Measurements from ENCODE around the gene ITGAL.
"Not testable (repeated sequence)": the region's sequence is repeated elsewhere in the genome, so short reads cannot be mapped to it uniquely, and the experiment has no call there.

The ITGAL gene

GRCh38 chr16:30457743-30458560, 14.6 kb upstream of the ITGAL start:
- no peak for DNase-seq

GRCh38 chr16:30458561-30459394, 13.8 kb upstream of the ITGAL start:
- peak; percentile 81 for DNase-seq

DNA sequence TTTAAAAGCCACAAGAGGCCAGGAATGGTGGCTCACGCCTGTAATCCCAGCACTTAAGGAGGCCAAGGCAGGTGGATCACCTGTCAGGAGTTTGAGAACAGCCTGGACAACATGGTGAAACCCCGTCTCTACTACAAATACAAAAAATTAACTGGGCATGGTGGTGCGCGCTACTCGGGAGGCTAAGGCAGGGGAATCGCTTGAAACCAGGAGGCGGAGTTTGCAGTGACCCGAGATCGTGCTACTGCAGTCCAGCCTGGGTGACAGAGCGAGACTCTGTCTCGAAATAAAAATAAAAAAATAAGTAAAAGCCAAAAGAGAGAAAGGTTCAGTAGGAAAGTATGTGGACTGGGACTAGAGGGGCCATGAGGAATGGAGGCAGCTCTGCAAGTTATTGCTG, 13.1 kb upstream of the ITGAL start:
- DNase-seq: no peak

DNA sequence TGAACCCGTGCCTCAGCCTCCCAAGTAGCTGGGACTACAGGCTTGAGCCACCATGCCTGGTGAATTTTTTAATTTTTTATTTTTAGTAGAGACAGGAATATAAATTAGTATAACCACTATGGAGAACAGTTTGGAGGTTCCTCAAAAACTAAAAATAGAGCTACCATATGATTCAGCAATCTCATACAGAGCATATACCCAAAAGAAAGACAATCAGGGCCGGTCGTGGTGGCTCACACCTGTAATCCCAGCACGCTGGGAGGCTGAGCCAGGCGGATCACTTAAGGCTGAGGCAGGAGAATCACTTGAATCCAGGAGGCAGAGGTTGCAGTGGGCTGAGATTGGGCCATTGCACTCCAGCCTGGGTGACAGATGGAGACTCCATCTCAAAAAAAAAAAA, 11.1 kb upstream of the ITGAL start:
- not testable (repeated sequence) for DNase-seq

- DNase-seq: no peak
These were observed 8.5 kb upstream of the ITGAL start for GRCh38 chr16:30464078-30464477.

DNA sequence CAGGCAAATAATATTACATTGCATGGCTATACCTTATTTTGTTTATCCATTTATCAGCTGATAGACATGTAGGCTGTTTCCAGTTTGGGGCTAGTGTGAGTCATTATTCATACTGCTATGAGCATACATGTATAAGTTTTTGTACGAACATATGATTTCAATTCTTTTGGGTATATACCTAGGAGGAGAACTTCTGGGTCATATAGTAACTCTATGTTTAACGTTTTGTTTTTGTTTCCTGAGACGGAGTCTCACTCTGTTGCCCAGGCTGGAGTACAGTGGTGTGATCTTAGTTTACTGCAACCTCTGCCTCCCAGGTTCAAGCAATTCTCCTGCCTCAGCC, 2.4 kb upstream of the ITGAL start:
- no peak for DNase-seq

GRCh38 chr16:30470632-30470995, 1.9 kb upstream of the ITGAL start:
- DNase-seq: no peak

GRCh38 chr16:30473231-30474073, 910 bp downstream of the ITGAL start:
- peak; percentile 54 for DNase-seq

GRCh38 chr16:30474074-30474452, 1.5 kb downstream of the ITGAL start:
- no peak for DNase-seq

DNA sequence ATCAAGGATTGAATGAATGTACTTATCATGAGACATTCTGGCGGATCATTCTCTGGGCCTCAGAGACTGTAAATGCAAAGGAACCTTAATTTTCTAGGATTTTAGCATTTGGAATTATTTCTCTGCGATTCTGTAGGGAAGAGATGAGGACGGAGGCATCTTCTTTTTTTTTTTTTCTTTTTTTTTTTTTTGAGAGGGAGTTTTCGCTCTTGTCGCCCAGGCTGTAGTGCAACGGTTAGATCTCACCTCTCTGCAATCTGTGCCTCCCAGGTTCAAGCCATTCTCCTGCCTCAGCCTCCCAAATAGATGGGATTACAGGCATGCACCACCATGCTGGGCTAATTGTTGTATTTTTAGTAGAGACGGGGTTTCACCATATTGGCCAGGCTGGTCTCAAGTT, 2.1 kb downstream of the ITGAL start:
- DNase-seq: no peak

DNA sequence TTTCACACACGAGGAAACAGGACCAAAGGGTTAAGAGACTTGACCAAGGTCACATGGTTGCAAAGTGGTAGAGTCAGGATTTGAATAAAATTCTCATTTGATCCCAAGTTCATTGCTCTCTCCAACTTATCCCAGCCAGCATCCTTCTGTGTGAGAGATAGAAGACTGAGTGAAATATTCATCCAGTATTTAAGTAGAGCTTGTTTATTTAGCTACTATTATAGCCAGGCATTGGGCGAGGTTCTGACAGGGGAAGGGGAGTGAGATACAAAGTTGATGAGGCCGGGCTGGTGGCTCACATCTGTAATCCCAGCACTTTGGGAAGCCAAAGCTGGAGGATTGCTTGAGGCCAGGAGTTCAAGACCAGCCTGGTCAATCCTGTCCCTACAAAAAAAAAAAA, 4.4 kb downstream of the ITGAL start:
- DNase-seq: no peak

- DNase-seq: not testable (repeated sequence)
These were observed 5.2 kb downstream of the ITGAL start for GRCh38 chr16:30477773-30478172.

GRCh38 chr16:30478766-30479478, 6.4 kb downstream of the ITGAL start:
- DNase-seq: no peak

GRCh38 chr16:30481381-30481780, 8.8 kb downstream of the ITGAL start:
- DNase-seq: no peak

DNA sequence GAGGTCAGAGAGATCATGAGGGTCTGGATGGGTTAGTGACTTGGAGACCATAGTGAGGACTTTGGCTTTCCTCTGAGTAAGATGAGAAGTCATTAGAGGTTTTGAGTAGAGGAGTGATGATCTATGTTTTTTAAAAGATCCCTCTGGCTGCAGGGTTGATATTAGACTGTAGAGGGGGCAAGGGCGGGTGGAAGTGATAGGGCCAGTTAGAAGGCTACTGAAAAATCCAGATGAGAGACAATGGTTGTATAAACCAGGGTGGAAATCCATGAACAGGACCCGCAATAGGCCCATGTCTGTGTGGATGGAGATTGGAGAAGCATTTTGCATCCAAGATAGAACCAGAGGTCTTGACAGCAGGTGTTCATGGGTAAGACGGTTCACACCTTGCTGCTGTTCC, 9.8 kb downstream of the ITGAL start:
- DNase-seq: peak; percentile 29

DNA sequence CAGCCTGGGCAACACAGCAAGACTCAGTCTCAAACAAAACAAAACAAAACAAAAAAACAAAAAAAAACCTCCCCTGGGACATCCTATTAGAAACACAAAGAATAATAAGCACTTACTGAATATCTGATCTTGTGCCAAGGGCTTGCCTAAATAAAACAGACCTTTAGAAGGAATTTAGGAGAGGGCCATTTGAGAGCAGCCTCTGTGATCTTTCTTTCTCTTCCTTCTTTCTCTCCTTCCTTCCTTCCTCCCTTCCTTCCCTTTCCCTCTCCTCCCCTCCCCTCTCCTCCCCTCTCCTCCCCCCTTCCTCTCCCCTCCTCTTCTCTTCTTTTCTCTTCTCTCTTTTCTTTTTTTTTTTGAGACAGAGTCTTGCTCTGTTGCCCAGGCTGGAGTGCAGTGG, 12.3 kb downstream of the ITGAL start:
- DNase-seq: no peak

DNA sequence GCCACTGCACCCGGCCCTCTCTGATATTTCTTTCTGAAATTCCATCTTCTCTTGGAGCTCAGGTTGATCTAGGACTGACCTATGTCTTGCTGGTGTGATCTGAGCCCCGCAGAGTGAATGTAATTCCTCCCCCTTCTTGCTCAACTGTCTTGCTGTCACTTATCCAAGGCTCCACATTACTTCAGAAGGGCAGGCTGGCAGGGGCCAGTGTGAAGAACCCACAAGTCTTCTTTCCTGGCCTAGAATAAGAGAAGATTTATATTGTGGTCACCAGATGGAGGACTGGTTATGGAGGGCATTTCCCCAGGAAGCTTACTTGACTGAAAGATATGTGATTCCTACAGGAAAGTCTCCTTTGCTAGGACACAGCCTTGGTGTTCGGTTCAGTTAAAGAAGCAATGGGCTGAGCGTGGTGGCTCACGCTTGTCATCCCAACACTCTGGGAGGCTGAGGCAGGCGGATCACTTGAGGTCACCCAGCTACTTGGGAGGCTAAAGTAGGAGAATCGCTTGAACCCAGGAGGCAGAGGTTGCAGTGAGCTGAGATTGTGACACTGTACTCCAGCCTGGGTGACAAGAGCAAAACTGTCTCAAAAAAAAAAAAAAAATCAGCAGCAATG, 13.4 kb downstream of the ITGAL start:
- no peak for DNase-seq

DNA sequence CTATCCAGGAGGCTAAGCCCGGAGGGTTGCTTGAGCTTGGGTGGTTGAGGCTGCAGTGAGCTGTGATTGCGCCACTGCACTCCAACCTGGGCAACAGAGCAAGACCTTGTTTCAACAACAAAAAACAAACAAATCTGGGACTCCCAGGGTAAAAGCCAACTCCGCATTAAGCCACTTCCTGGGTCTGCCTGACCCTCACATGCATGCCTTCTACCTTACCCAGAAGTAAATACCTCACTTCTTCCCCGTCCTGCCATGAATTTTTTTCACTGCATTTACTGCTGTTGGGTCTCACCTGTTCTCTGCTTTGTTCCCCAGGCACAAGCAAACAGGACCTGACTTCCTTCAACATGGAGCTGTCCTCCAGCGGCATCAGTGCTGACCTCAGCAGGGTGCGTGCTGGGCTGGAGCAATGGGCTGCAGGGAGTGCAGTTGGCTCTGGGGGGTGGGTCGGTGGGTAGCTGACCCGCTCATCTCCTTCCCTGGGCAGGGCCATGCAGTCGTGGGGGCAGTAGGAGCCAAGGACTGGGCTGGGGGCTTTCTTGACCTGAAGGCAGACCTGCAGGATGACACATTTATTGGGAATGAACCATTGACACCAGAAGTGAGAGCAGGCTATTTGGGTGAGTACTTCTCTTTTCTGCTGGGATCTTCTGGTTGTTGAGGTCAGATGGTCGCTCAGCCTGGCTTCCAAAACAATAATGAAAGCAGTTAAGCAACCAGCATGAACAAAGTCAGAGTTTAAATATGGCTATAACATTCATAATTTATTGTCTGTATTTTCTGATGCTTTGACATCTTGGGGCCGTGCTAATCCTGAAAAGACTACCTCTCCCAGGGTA, 16.4 kb downstream of the ITGAL start:
- DNase-seq: no peak

GRCh38 chr16:30490210-30490609, 17.7 kb downstream of the ITGAL start:
- DNase-seq: no peak

- no peak for DNase-seq
These were observed 18.7 kb downstream of the ITGAL start for GRCh38 chr16:30491229-30491628.

- DNase-seq: peak; percentile 30
These were observed 19.3 kb downstream of the ITGAL start for GRCh38 chr16:30491744-30492308.

All from CD4-positive, alpha-beta T cell treated with Interleukin-17A for 1 hour (primary cell).